ENCODE measurements around the gene DAB1. TPM values are rescaled to one million over a fixed set of nuclear protein-coding genes. Genes with fewer than 3 reads are reported as not detected.
"Not testable (repeated sequence)": the region's sequence is repeated elsewhere in the genome, so short reads cannot be mapped to it uniquely, and the experiment has no call there.

The DAB1 gene
- polyA plus RNA-seq, 1 donor: 9.1 TPM

DNA sequence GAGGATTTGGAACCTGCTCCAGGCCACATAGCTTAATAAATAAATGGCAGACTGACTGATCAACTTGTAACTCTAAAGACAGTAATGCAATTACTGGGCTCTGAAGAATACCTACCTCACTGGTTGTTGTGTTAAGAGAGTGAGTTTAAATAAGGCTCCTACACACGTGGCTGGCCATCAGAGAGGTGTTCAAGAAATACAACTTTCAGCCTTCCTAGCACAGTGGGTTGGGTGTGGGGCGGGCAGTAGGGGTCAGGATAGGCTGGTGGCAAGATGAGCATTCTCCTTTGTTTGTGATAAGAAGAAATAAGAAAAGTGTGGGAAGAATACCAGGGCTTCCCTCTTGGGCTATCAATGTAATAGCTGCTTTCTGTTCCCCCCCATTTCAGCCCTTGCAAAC is 151.3 kb downstream of the DAB1 start:
- DNase-seq: no peak

DNA sequence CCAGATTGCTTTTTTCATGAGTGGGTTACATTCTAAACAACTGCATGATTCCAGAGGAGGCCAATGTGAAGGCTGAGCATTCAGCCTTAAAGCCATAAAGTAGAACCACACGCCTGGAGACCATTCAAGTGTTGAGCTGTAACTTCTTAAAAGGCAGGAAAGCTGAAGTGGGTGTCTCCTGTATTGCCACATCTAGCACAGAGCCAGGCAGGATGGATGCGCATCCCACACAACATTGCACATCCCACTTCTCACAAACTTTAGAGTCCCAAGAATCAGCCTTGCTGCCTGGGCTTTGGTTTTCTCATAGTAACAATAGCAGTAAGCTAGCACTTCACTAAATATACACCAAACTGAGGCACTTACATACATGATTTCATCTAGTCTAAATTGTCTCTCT is 151.7 kb downstream of the DAB1 start:
- no peak for DNase-seq

DNA sequence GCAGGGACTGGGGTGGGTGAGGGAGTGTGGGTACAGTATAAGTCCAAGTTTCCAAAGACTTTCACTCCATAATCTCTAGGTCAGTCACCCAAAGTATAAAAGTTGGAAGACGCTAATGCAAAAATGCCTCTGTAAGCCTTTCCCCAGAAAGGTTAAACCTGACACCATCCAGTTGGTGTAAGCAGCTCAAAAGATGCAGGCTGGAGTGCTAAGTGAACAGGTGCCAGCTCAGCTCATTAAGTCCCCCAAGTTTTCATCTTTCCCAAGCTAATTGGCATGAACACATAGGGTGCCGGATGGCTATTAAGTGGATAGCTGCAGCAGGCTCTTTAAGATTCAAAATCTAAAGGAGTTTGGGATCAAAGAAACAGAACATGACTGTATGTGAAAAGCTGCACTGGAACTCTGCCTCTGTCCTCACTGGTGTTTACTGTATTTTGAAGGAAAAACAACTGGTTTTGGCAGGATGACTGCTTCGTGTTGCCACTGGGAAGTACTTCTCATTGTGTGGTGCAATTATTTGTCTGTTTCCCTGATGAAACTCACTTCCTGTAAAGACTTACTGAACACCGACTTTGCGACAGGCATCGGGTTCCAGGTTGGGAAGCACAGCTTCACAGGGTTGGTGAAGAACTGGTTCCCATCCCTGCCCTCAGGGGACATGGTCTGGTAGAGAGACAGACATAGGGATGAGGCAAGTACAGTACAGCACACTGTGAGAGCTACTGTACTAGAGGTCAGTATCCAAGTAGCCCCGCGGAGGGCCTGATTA is 152.7 kb downstream of the DAB1 start:
- DNase-seq: no peak

DNA sequence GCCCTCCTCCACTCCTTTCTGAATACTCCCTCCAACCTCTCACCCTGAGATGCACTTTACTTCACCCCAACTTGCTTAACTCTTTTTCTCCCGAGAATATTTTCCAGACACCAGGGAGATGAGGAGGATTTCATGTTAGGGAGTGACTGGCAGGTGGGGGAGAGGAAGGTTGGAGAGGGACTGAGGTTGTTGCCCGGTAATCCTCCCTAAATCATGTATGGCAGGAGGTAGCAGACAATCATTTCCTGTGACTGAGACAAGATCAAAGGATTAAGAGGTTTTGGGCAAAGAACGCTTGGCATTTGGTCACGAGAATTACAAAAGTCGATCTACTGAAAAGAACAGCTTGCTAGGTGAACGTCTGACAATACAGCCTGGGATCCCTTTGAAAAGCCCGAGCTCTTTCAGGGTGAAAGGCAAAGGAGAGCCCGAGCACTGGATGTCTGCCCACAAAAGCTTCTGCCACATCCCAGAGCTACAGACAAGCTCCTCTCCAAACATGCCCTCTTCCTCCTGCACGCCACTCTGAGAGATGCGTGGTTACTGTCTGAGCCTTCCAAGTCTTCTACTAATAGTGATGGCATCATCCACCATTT is 154.1 kb downstream of the DAB1 start:
- DNase-seq: no peak

DNA sequence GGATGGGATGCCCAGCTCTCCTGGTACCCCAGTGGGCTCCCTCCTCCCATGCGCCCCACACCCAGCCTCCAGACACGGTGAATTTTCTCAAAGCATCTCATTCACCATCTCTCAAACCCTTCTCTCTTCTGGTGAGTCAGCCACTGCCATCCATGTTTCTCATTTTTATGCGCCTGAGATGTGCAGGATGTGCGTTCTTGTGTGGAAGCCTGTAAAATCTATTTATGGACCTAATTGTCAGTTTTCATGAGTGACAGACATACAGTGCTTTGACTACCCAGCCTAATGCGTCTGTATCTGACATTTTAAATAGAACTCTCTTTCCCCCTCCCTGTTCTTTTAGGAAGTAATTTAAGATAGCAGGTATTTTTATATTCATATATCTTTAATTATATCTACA is 158.8 kb downstream of the DAB1 start:
- no peak for DNase-seq

DNA sequence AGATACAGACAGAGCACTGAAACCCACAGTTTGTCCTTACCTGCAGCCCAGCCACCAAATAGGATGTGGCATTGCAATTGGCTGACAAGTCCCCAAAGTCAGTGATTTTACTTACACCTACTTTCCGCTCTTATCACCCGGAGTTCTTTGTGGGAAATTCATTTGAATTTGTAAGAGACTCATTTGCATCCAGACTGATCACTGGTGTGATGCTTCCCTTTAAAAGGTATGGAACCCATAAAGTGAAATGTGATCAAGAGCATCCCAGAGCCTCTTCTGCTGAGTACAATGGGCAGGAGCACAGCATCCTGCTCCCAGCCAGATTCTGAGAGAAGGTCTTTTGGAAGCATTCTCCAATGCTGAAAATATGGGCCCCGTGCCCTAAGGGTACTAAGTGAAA is 161.4 kb downstream of the DAB1 start:
- DNase-seq: no peak

DNA sequence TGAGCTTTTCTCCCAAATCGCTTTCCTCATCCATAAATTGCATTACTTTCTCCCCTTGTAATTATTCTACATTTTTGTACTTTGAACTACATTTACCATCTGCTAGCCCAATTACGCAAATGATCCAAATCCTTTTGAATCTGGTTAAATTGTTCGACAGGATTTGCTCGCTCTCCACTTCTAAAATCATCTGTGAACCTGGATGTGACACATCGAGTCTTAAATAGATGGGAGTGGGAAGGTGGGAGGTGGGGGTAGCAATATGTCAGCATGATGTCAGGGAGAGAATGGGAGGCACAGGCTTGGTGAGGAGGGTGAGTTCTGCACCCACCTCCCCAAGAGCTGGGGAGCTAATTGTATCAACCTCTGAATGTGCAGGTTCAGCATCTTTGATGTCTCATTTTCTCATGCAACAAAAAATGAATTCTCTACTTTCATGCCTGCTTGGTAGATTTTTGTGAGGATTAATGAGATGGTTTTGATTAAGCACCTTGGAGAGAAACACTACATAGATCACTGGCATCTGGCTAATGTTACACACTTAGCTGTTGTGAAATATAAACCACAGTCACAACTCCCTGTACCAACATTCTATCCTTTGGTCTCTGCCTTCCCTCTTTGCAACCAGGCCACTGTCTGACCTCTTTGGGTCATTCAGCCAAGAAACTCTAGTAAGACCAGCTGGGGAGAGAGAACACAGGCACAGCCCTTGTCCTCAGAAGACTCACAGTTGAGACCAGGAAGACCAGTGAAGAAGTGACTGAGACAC is 165.1 kb downstream of the DAB1 start:
- DNase-seq: peak; percentile 39

DNA sequence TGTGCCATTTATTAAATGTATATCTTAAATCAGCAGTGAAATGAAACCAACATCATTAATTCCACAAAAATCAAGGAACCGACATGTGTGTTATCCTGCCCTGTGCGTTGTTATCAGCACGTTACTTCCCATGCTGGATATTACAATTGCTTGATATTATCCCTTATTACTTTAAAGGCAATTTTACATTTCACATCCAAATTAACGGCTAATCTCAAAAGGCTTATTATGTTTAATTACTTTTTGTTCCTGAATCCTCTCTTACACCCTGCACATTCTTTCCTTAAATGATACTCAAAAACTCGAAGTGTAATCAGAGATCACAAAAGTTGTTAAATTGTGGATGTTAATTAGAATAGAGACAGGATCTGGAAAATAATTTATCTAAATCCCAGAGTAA is 167.9 kb downstream of the DAB1 start:
- DNase-seq: no peak

DNA sequence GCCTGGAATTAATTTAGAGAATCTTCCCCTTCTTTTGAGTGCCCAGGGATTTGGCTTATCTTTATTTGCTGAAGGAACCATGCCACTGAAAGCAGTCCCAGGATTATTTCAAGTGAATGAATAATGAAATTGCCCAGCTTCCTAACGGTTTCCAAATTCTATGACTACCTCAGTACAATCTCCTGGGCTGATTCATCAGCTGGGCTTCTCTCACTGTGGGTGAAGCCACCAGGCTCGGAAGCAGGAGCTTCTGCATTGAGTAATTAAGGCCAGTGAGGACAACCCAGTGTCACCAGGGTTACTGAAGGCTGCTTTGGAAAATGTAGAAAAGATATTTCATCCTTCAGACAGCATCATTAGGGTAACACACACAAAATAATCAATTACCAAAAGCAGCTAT is 169.8 kb downstream of the DAB1 start:
- DNase-seq: no peak

DNA sequence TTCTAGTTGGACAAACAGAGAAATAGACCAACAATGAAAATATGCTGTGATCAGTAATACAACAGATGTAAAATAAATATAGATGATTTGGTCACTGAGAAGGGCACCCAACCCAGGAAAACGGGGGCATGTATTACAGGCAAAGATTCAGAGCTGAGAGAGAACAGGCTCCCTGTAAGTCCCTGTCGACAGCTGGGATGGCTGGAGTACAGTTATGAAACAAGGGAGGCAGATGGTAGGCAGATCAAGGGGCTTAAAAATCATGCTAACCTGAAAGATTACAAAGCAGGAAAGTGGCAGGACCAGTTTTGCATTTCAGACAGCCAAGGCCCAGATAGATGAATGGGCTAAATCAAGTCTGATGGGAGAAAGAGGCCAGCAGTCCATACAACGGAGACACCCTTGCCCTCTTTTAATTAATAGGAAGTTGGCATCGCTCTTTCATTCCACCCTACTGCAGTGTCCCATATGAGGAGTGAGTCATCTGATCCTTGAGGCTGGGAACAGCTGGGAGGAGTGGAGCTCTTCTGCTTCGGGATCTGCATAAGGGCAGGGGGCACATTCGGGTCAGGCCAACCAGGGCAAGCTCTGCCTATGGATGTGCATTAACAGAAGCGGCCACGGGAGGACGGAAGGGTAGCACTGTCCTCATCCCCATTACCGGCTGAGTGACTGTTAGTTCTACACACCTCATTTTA is 171.1 kb downstream of the DAB1 start:
- no peak for DNase-seq

DNA sequence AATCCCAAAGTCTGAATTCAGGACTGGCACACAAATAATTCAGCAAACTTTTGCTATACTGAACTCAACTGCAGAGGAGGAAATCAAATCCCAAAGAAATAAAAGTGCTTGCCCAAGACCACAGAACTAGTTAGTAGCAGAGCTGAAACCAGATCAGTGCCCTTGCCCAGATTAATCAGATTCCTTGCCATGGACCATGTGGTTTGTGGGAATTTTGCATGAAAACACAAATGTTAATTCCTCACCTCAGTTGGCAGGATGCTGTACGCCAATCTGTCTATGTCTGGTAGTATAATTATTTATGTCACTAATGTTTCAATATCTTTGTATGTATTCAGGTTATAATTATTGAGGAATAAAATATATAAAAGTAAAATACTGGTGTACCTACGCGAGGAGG is 173.8 kb downstream of the DAB1 start:
- no peak for DNase-seq

DNA sequence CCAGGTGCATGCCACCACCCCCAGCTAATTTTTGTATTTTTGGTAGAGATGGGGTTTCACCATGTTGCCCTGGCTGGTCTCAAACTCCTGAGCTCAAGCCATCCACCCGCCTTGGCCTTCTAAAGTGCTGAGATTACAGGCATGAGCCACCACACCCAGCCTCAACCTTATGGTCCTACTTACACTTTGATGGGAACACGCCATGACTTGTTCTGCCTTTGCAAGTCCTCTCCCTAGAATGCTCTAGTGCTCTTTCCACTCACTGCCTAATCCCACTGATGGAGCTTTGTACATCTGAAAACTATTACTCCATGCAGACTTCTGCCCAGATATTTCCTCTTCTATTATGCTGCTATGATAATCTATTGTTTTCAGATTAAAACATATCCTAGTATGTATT is 174.3 kb downstream of the DAB1 start:
- no peak for DNase-seq

DNA sequence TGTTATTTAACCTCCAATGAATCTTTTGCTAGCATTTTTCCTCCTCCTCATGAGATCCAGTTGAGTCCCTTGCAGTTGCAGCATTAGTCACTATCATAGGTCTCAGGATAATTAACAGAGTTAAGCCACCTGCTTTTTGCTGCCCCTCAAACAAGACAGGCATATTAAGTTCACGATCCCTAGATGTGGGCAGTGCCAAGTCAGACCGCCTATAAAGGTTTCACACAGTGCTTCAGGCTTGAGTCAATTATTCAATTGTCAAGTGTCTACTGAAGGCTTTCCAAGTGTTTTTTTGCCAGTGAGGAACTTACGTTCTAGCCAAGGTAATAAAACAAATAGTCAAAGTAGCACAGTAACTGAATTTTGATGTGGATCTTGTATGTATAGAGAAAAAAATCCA is 175.0 kb downstream of the DAB1 start:
- peak; percentile 18 for DNase-seq

DNA sequence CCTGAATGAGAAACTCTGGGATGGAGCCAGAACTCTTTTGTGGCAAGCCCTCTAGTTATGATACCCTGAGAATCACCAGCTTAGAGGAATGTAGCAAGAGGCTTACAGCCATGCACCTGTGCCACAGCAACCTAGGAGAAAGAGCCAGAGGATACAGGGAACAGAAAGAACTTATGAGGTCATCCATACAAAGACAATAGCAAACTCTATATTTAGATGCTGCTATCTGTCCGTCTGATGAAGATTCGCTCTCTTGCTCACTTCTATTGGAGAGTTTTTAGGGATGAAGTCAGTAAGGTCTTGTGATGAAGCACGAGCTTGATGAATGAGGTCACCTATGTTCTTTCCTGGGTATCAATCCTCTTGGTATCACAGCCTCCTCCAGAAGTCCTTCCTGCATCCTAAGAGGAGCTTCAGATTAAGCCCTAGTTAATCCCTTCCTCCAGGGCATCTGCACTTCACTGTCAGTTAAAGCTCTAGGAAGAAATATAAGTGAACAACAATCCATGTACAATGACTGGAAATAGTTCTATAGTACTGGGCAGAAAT is 185.6 kb downstream of the DAB1 start:
- no peak for DNase-seq

DNA sequence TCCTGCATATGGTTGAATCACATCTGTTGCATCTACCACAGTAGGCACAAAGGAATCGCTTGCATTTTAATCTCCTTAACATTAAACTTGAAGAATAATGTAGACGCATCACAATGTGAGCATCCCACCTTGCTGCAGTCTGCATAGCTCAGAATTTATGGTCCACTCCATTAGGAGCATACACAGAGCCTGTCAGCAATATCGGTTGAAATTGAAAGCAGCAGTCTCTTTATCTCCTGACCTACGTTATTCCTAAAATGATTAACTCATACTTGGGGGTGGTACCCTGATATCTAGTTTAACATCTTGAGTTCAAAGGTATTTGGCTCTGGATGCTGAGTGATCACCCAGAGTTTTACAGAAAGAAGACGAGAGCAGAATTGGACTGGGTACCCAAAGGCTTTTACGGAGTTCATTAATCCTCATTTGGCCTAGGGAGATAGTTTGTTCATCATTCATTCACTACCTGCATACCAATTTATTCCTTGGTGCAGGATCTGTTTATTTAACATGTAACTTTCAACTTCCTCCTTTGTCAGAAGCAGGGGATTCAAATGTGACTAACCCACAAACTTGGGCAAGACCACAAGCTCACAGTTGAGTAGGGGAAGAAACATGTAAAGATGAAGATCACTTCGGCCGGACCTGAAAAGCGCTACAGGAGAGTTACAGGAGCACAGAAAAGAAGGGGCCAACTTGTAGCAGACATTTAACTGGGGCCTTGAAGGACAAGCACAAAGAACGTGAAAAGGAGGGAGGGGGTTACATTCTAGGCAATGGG is 187.9 kb downstream of the DAB1 start:
- no peak for DNase-seq

DNA sequence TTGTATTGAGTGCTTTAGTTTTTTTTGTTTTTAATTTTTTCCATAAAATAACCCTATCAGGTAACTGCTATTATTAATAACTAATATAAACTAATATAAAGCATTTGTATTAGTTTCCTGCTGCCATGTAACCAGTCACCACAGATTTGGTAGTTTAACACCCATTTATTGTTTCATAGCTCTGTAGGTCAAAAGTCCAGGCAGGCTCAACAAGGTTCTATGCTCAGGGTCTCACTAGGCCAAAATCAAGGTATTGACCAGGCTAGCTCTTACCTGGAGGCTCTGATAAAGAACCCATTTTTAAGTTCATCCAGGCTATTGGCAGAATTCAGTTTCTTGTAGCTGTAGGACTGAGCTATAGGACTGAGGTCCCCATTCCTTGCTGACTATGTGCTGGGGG is 189.4 kb downstream of the DAB1 start:
- no peak for DNase-seq

DNA sequence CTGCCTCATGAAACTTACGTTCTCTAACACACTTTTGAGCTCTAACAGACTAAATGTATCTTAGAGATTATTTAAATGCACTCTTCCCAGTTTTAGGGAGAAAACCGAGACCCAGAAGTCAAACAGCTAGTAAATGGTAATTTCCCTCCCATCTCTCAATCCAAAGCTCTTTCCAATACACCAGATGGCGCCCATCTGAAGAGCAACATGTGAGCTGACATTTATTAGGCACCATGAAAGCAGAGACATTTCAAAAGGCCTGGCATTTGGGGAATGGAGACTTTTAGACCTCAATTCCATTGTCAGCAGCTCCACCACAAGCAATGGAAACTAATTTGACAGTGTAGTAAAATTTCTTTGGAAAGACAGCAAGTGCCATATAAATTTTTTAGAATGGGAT is 191.4 kb downstream of the DAB1 start:
- DNase-seq: no peak

DNA sequence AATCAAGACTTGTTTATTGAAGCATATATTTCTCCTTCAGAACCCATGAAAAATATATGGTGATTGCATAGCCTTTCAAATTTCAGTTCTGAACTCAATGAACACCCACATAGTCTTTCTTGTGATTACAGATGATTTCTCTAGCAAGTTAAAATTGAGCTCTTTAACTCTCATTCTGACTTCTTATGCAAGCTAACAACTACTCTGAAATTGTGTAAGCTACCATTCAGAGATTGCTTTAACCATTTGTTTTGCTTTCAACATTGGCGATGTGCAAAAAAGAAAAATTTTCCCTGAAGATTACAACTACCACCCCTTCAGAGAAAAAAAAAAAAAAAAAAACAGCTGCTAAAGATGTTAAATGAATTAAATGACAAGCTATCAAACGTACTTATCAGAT is 193.9 kb downstream of the DAB1 start:
- no peak for DNase-seq

DNA sequence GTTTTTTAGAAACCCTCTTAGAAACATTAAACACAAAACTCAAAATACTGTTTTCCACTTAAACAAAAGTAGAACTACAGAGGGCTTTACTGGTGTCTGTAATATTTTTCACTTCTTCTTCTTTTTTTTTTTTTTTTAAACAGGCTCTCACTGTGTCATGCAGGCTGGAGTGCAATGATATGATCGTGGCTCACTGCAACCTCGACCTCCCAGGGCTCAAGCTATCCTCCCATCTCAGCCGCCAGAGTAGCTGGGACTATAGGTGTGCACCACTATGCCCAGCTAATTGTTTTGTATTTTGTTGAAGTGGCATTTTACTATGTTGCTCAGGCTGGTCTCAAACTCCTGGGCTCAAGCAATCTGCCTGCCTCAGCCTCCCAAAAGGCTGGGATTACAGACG is 194.8 kb downstream of the DAB1 start:
- no peak for DNase-seq

DNA sequence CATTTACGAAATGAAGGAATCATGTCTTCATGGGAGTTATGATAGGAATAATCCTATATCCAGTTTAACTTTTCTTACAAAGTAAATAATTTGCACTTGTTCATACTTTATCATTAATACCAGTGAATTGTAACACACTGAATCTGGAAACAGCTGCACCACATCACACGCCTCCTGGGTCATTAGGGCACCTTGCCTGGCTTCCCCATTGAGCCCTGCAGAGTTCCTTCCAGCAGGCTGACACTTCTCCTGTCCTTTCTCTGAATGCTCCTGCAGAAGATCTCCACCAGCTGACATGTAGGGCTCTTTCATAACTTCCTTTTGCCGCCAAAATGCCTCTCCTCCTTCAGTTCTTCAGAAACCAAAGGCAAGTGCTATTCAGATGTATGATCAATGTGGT is 201.1 kb downstream of the DAB1 start:
- DNase-seq: no peak

DNA sequence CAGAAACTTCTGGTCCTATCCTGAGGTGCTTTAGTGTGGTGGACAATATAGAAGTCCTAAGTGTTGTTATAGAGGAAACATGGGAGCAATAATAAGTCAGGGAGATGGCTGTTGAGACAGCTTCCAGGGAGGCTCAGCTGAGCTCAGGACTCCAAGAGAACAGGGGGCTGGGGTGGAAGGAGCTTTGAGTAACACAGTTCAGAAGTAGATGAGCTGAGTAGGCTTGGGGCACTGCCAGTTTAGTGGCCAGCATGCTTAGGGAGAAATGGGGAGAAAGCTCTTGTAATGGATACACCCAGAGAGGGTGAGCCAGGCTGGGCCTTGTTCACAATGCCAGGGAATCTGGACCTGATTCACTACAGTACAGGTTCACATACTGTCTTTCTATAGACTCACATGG is 201.6 kb downstream of the DAB1 start:
- no peak for DNase-seq

DNA sequence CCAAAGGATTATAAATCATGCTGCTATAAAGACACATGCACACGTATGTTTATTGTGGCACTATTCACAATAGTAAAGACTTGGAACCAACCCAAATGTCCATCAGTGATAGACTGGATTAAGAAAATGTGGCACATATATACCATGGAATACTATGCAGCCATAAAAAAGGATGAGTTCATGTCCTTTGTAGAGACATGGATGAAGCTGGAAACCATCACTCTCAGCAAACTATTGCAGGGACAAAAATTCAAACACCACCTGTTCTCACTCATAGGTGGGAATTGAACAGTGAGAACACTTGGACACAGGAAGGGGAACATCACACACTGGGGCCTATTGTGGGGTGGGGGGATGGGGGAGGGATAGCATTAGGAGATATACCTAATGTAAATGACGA is 203.0 kb downstream of the DAB1 start:
- DNase-seq: not testable (repeated sequence)

Measured in left kidney (tissue), 2 donors.